GM19239 (cell line): Measurements from ENCODE around the gene CD59.
"Not testable (repeated sequence)": the region's sequence is repeated elsewhere in the genome, so short reads cannot be mapped to it uniquely, and the experiment has no call there.

Experiments used
- DNase-seq: peaks from one replicate; pipeline ENCODE4 v3.0.0; 2011; ENCODE audit warnings: low spot score; ENCODE audit not compliant: insufficient read length
- FAIRE-seq: peaks from 2 replicates; lab custom pipeline; 2011; peaks lifted over from hg19 to GRCh38; lab: Jason Lieb, UNC

Gene CD59

GRCh38 chr11:33719587-33719986 is 16.6 kb downstream of the CD59 start:
- FAIRE-seq (no peak), DNase-seq (no peak)

- no peak for DNase-seq
- no peak for FAIRE-seq
Observed at GRCh38 chr11:33718440-33718839, 17.8 kb downstream of the CD59 start.

- peak; percentile 72 for FAIRE-seq
- DNase-seq = no peak
Observed at GRCh38 chr11:33716243-33716642, 20.0 kb downstream of the CD59 start.

GRCh38 chr11:33713856-33714398 is 22.3 kb downstream of the CD59 start:
- DNase-seq = no peak
- FAIRE-seq = no peak

GRCh38 chr11:33713151-33713855 is 22.9 kb downstream of the CD59 start:
- no peak for DNase-seq
- no peak for FAIRE-seq

GRCh38 chr11:33712436-33712835 is 23.8 kb downstream of the CD59 start:
- no peak for FAIRE-seq
- DNase-seq = no peak

GRCh38 chr11:33709466-33709865 is 26.8 kb downstream of the CD59 start:
- no peak for DNase-seq
- FAIRE-seq = no peak

GRCh38 chr11:33708985-33709384 is 27.2 kb downstream of the CD59 start:
- no peak for DNase-seq
- no peak for FAIRE-seq

- DNase-seq, FAIRE-seq: not testable (repeated sequence)
Observed at GRCh38 chr11:33707831-33708230, 28.4 kb downstream of the CD59 start.

GRCh38 chr11:33706966-33707365 is 29.3 kb downstream of the CD59 start:
- FAIRE-seq = no peak
- DNase-seq = no peak

GRCh38 chr11:33706546-33706945 is 29.7 kb downstream of the CD59 start:
- FAIRE-seq = no peak
- DNase-seq = no peak

GRCh38 chr11:33704240-33705002 is 31.8 kb downstream of the CD59 start:
- no peak for FAIRE-seq
- no peak for DNase-seq

- FAIRE-seq (no peak), DNase-seq (no peak)
Observed at GRCh38 chr11:33703788-33704187, 32.4 kb downstream of the CD59 start.

GRCh38 chr11:33703234-33703633 is 33.0 kb downstream of the CD59 start:
- FAIRE-seq = no peak
- DNase-seq = no peak

- DNase-seq (no peak), FAIRE-seq (no peak)
Observed at GRCh38 chr11:33701302-33702230, 34.7 kb downstream of the CD59 start.

- FAIRE-seq (peak; percentile 82), DNase-seq (peak; percentile 88)
Observed at GRCh38 chr11:33700502-33701271, 35.5 kb downstream of the CD59 start, which contains the start of gene C11orf91. TSS of gene C11orf91 (minus strand) at chr11:33700826. CDS start at chr11:33700740, 86 bp downstream.

GRCh38 chr11:33700063-33700501 is 36.1 kb downstream of the CD59 start:
- FAIRE-seq = no peak
- no peak for DNase-seq

GRCh38 chr11:33699515-33700062 is 36.6 kb downstream of the CD59 start:
- FAIRE-seq (no peak), DNase-seq (no peak)

- FAIRE-seq = no peak
- no peak for DNase-seq
Observed at GRCh38 chr11:33698921-33699320, 37.3 kb downstream of the CD59 start.
